ENCODE data around the gene FAM32A. TPM values are rescaled to one million over a fixed set of nuclear protein-coding genes. Genes with fewer than 3 reads are reported as not detected.

Gene FAM32A
- total and polyA plus RNA-seq, 3 donors from 2014 or later, result 62.0 to 87.0 (median 71.2) TPM

DNA sequence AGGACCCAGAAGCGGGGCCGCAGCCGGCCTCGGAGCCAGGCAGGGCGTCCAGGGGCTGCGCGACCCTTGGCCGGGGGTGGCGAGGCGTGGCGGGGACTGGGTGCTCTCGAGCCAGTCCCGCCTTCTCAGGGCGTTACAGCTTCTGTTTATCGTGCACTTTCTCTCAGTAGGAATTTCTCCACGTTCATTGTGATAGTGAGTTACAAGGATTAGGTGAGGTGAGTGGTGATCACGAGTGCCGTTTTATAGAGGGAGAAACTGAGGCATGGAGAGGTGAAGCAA is 13.1 kb downstream of the FAM32A start:
- Histone ChIP-seq H3K27me3 (no peaks in the 10 kb centered on the region), H3K4me3 (peak overlapping the region; percentile 80 to 98), H3K27ac (peak overlapping the region in 1 of 2 donors; percentile 80), H3K36me3 (ENCODE audit: low read depth, missing control alignments) (no peaks in the 10 kb centered on the region), H3K9me3 (no peaks in the 10 kb centered on the region), H3K4me1 (peaks cover 13% of the 10 kb centered on the region)
- no peak for TF ChIP-seq POLR2A (IDR thresholded peaks at IDR 0.05)
- TF ChIP-seq, protein P1, sequence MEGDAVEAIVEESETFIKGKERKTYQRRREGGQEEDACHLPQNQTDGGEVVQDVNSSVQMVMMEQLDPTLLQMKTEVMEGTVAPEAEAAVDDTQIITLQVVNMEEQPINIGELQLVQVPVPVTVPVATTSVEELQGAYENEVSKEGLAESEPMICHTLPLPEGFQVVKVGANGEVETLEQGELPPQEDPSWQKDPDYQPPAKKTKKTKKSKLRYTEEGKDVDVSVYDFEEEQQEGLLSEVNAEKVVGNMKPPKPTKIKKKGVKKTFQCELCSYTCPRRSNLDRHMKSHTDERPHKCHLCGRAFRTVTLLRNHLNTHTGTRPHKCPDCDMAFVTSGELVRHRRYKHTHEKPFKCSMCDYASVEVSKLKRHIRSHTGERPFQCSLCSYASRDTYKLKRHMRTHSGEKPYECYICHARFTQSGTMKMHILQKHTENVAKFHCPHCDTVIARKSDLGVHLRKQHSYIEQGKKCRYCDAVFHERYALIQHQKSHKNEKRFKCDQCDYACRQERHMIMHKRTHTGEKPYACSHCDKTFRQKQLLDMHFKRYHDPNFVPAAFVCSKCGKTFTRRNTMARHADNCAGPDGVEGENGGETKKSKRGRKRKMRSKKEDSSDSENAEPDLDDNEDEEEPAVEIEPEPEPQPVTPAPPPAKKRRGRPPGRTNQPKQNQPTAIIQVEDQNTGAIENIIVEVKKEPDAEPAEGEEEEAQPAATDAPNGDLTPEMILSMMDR (IDR thresholded peaks at IDR 0.05), result no peak
- no peak for DNase-seq
- intact Hi-C loops (cut with DNase I; ENCODE audit: low total_unique reads), result no loop called here
- 1 to 2% methylated on average over 7 to 13 of the region's 18 CpGs for WGBS, 2 donors

GRCh38 chr19:16199275-16199932 is 14.2 kb downstream of the FAM32A start:
- Histone ChIP-seq H3K4me1 (peaks cover 13% of the 10 kb centered on the region), H3K9me3 (no peaks in the 10 kb centered on the region), H3K36me3 (ENCODE audit: low read depth, missing control alignments) (no peaks in the 10 kb centered on the region), H3K4me3 (no peak overlapping the region), H3K27ac (no peak overlapping the region), H3K27me3 (no peaks in the 10 kb centered on the region)
- 92% methylated on average over 2 to 9 of the region's 9 CpGs for WGBS, 2 donors
- TF ChIP-seq, protein P1 (IDR thresholded peaks at IDR 0.05), result no peak
- TF ChIP-seq POLR2A (IDR thresholded peaks at IDR 0.05), result no peak
- intact Hi-C loops (cut with DNase I; ENCODE audit: low total_unique reads), result no loop called here
- no peak for DNase-seq

GRCh38 chr19:16200038-16201010 is 15.1 kb downstream of the FAM32A start:
- H3K4me1 ChIP-seq, result peaks cover 17% of the 10 kb centered on the region
- WGBS, 2 donors, result 83 to 84% methylated on average over 19 to 20 of the region's 20 CpGs
- no peak for DNase-seq
- TF ChIP-seq POLR2A (IDR thresholded peaks at IDR 0.05), result no peak
- TF ChIP-seq, protein P1 (IDR thresholded peaks at IDR 0.05), result no peak
- H3K27me3 ChIP-seq, result no peaks in the 10 kb centered on the region
- H3K9me3 ChIP-seq, result no peaks in the 10 kb centered on the region
- no peak overlapping the region for H3K4me3 ChIP-seq
- no peaks in the 10 kb centered on the region for H3K36me3 ChIP-seq (ENCODE audit: low read depth, missing control alignments)
- intact Hi-C loops (cut with DNase I; ENCODE audit: low total_unique reads), result no loop called here
- H3K27ac ChIP-seq, result no peak overlapping the region

GRCh38 chr19:16201011-16201391 is 15.8 kb downstream of the FAM32A start:
- Histone ChIP-seq H3K4me1 (peaks cover 22% of the 10 kb centered on the region), H3K36me3 (ENCODE audit: low read depth, missing control alignments) (no peaks in the 10 kb centered on the region), H3K27me3 (no peaks in the 10 kb centered on the region), H3K9me3 (no peaks in the 10 kb centered on the region), H3K27ac (no peak overlapping the region), H3K4me3 (no peak overlapping the region)
- intact Hi-C loops (cut with DNase I; ENCODE audit: low total_unique reads), result no loop called here
- TF ChIP-seq, protein P1 (IDR thresholded peaks at IDR 0.05), result no peak
- no peak for TF ChIP-seq POLR2A (IDR thresholded peaks at IDR 0.05)
- DNase-seq, result no peak
- 87% methylated on average over 4 of the region's 4 CpGs for WGBS, 2 donors

Data from testis (tissue), 3 donors.